ENCODE measurements around the gene CD163. TPM values are rescaled to one million over a fixed set of nuclear protein-coding genes. Genes with fewer than 3 reads are reported as not detected.

Gene CD163
- total RNA-seq, 1 donor from 2014 or later = not detected

DNA sequence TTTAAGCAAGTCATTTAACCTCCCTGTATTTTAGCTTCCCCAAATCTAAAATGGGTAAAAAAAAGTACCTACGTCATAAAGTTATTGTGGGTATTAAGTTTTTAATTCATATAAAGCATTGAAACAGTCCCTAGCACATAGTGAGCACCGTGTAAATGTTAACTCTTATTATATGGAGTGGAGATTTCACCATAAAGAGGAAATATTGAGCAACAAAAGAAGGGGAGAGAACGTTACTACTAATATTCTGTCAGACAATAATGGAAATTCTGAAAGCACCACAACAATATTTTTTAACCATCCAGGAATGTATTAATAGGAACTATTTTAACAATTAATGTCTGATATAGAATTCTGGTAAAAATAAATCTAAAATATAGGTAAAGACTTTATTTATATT lies 51.8 kb downstream of the CD163 start:
- no peak for DNase-seq (ENCODE audit: low read depth)
- TF ChIP-seq, protein P1, sequence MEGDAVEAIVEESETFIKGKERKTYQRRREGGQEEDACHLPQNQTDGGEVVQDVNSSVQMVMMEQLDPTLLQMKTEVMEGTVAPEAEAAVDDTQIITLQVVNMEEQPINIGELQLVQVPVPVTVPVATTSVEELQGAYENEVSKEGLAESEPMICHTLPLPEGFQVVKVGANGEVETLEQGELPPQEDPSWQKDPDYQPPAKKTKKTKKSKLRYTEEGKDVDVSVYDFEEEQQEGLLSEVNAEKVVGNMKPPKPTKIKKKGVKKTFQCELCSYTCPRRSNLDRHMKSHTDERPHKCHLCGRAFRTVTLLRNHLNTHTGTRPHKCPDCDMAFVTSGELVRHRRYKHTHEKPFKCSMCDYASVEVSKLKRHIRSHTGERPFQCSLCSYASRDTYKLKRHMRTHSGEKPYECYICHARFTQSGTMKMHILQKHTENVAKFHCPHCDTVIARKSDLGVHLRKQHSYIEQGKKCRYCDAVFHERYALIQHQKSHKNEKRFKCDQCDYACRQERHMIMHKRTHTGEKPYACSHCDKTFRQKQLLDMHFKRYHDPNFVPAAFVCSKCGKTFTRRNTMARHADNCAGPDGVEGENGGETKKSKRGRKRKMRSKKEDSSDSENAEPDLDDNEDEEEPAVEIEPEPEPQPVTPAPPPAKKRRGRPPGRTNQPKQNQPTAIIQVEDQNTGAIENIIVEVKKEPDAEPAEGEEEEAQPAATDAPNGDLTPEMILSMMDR (conservative IDR thresholded peaks at IDR 0.05; ENCODE audit: low read depth, low read length) = no peak
- no peak overlapping the region for H3K4me3 ChIP-seq (ENCODE audit: low read depth, low read length)

DNA sequence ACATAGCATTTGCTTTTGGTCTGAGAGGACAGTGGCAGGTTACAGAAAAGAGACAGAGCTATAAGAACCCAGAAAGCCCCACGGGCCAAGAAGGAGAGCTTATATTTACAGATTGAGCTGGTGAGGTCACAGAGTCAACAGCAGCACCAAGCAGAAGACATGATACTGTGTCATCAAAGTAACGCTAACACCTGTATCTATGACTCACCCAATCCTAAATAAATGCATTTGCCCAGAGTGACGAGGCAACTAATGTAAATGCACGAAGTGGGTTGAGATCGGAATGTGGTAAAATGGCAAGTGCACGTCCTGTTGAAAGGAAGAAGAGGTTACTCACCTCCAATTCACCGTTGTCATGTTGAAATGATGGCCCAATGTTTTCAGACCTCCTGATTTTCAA lies 52.9 kb downstream of the CD163 start:
- no peak overlapping the region for H3K4me3 ChIP-seq (ENCODE audit: low read depth, low read length)
- TF ChIP-seq, protein P1 (conservative IDR thresholded peaks at IDR 0.05; ENCODE audit: low read depth, low read length) = no peak
- no peak for DNase-seq (ENCODE audit: low read depth)

DNA sequence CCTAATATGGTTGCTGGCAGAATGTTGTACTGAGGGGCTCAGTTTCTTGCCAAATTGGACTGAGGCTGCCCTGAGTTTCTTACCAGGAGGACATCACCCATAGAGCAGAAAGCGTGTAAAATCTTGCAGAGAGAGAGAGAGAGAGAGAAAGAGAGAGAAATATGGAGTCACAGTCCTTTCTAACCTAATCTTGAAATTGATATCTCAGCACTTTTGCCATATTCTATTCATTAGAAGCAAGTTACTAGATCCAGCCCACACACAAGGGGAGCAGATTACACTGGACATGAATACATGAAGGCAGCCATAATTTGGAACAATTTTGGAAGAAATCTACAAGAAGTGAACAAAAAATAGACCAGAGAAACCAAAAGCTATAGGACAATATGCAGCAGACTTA lies 55.5 kb downstream of the CD163 start:
- TF ChIP-seq, protein P1 (conservative IDR thresholded peaks at IDR 0.05; ENCODE audit: low read depth, low read length) = no peak
- no peak for DNase-seq (ENCODE audit: low read depth)
- H3K4me3 ChIP-seq (ENCODE audit: low read depth, low read length) = no peak overlapping the region

DNA sequence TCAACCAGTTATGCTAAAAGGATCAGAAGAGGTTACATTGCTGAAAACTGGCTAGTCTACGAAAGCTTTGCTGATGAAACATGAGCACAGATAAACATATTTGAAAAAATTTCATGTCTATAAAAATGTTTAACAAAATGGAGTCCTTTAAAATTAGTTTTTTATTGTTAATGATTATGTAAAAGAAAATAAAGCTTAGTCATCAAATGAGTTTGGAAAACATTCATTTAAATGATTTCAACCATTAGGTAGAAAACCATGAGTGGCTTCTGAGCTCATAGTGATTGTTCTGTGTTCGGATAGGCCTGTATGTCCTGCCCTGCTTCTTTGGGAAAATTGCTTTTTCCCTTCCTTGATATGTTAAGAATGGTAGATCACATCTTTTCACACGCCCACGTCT lies 59.0 kb downstream of the CD163 start:
- TF ChIP-seq, protein P1 (conservative IDR thresholded peaks at IDR 0.05; ENCODE audit: low read depth, low read length) = no peak
- DNase-seq (ENCODE audit: low read depth) = no peak
- no peak overlapping the region for H3K4me3 ChIP-seq (ENCODE audit: low read depth, low read length)

DNA sequence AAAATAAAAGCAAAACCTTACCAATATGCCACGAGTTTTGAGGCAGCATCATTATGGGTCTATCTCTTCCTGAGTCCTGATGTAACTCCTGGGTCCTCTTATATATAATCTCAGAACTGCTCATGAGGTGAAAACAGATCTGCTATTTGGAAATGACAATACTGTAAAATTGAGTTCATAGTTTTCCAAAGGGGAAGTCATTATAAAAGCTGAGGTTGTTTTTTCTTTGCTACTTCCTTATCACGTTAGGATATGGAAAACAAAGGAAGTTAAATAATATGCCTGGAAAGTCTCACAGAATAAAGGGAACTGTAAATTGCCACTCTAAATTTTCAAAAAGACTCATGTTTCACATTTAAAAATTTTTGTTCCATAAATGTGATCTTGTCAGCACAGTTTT lies 59.5 kb downstream of the CD163 start, which contains the start of gene CD163L1:
CD163L1 (minus strand) TSS at position 78 of the 400 bp plus-strand sequence; CDS start at position 52, 26 bp downstream.
- no peak for DNase-seq (ENCODE audit: low read depth)
- TF ChIP-seq, protein P1 (conservative IDR thresholded peaks at IDR 0.05; ENCODE audit: low read depth, low read length) = no peak
- H3K4me3 ChIP-seq (ENCODE audit: low read depth, low read length) = no peak within 1 kb of the TSS

DNA sequence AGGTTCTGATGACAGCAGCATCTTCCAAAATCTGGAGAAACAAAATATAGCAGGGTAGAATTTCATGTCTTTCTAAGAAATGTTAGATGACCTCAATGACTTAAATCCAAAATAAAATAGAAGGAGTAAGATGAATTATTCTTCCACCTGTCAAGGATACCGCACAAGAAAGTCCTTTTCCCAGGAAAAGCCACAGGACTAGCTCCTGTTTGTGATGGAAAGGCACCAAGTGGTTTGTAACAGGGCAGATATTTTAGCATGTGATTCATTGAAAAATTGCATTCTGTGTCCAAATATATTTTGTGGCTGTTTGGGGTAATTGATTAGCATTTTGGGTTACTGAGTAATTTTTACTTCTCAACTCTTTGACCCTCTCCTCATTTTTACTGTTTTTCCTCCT lies 62.4 kb downstream of the CD163 start:
- no peak overlapping the region for H3K4me3 ChIP-seq (ENCODE audit: low read depth, low read length)
- TF ChIP-seq, protein P1 (conservative IDR thresholded peaks at IDR 0.05; ENCODE audit: low read depth, low read length) = no peak
- DNase-seq (ENCODE audit: low read depth) = no peak

Measured in epithelial cell of proximal tubule (primary cell).